GM12878 (cell line): ENCODE measurements around the gene IER5L. TPM values are rescaled to one million over a fixed set of nuclear protein-coding genes. Genes with fewer than 3 reads are reported as not detected.

Experiments
- ATF7 ChIP-seq: fragments of 450-650 bp; IDR thresholded peaks from 2 replicates; pipeline ENCODE4 v1.6.1; 2016; ENCODE audit warnings: low read depth, mild to moderate bottlenecking
- BCL11A ChIP-seq: IDR thresholded peaks from 2 replicates; pipeline ENCODE4 v1.6.1; 2011; ENCODE audit warnings: low read depth, low read length
- CEBPB ChIP-seq, 2 experiments: fragments of 150-350 bp in 1 of 2; IDR thresholded peaks; 2 replicates each; pipeline ENCODE4 v1.6.1; 2012 to 2014; ENCODE audit warnings: low read depth in 2 of 2, low read length in 2 of 2, borderline replicate concordance in 1 of 2, inconsistent platforms in 1 of 2
- CEBPZ ChIP-seq: fragments of 150-350 bp; IDR thresholded peaks from 2 replicates; pipeline ENCODE4 v1.6.1; 2016; ENCODE audit warnings: low read depth, low read length
- CHD4 ChIP-seq: fragments of 200-600 bp; sonication (generic); IDR thresholded peaks from 2 replicates; pipeline ENCODE4 v1.6.1; 2016; ENCODE audit warnings: mild to moderate bottlenecking
- FOXM1 ChIP-seq: IDR thresholded peaks from 2 replicates; pipeline ENCODE4 v1.6.1; 2012; ENCODE audit warnings: low read depth, mild to moderate bottlenecking, inconsistent platforms, low read length, moderate library complexity
- HDGF ChIP-seq: fragments of 450-650 bp; IDR thresholded peaks from 2 replicates; pipeline ENCODE4 v1.6.1; 2016; ENCODE audit warnings: antibody characterized with exemption
- IRF4 ChIP-seq: IDR thresholded peaks from 2 replicates; pipeline ENCODE4 v1.6.1; 2011; ENCODE audit warnings: low read depth, low read length
- JUNB ChIP-seq: IDR thresholded peaks from 2 replicates; pipeline ENCODE4 v1.6.1; 2016; ENCODE audit warnings: antibody characterized with exemption, mild to moderate bottlenecking
- KAT2A ChIP-seq: conservative IDR thresholded peaks from 2 replicates; pipeline ENCODE4 v1.6.1; 2011; ENCODE audit warnings: low read depth, low read length; ENCODE audit not compliant: control insufficient read depth
- NFYB ChIP-seq: IDR thresholded peaks from 2 replicates; pipeline ENCODE4 v1.6.1; 2011; ENCODE audit warnings: low read depth, mild to moderate bottlenecking, low read length, improper control_type of control experiment, moderate library complexity; ENCODE audit not compliant: insufficient read depth
- POLR2A ChIP-seq: IDR thresholded peaks from 2 replicates; pipeline ENCODE4 v1.6.1; 2011; ENCODE audit warnings: low read depth, mild to moderate bottlenecking, low read length
- RAD21 ChIP-seq: IDR thresholded peaks from 2 replicates; pipeline ENCODE4 v1.6.1; 2011; ENCODE audit warnings: mild to moderate bottlenecking, low read depth, low read length, moderate library complexity; ENCODE audit not compliant: insufficient read depth
- SREBF2 ChIP-seq: IDR thresholded peaks from 2 replicates; pipeline ENCODE4 v1.6.1; 2012; ENCODE audit warnings: mild to moderate bottlenecking, low read length
- SUPT20H ChIP-seq: IDR thresholded peaks from 2 replicates; pipeline ENCODE4 v1.6.1; 2011; ENCODE audit warnings: low read depth, mild to moderate bottlenecking, low read length, moderate library complexity, borderline replicate concordance; ENCODE audit not compliant: control insufficient read depth
- ZBTB11 ChIP-seq: fragments of 450-650 bp; formaldehyde crosslinking; IDR thresholded peaks from 2 replicates; pipeline ENCODE4 v1.5.0; 2022; ENCODE audit warnings: mild to moderate bottlenecking, missing genetic modification characterization
- ZZZ3 ChIP-seq: IDR thresholded peaks from 2 replicates; pipeline ENCODE4 v1.6.1; 2011; ENCODE audit warnings: low read depth; ENCODE audit not compliant: control insufficient read depth, insufficient read length
- polyA plus RNA-seq, 11 experiments: library from polyadenylated mRNA; depleted of rRNA in 4 of 11; unstranded in 6 of 11; stranded (reverse) in 5 of 11; fragments of >200 nt; fragmentation: Nextera tagmentation in 4 of 11; fragmentation: Illumina TruSeq in 1 of 11; extraction: Ambion mirVana in 4 of 11; extraction: Trizol in 1 of 11; gene quantifications; 1 replicate in 1 of 11; 2 replicates in 10 of 11; pipeline versions ENCODE4 v1.2.1 to v1.2.3, GENCODE V29; 2011 to 2016; ENCODE audit warnings: inconsistent platforms in 2 of 11, missing spikeins in 2 of 11, low read depth in 1 of 11
- total RNA-seq, 4 experiments: library from RNA; depleted of rRNA in 3 of 4; stranded (reverse); fragments of >200 nt in 3 of 4; fragmentation: Illumina TruSeq in 1 of 4; extraction: Trizol in 1 of 4; gene quantifications; 2 replicates each; pipeline versions ENCODE4 v1.2.1 to v1.2.3, GENCODE V29; 2013 to 2021
- TF ChIP-seq, protein P1 (sequence below): fragments of 450-650 bp; IDR thresholded peaks from 2 replicates; pipeline ENCODE4 v1.6.1; 2017; ENCODE audit warnings: antibody characterized with exemption, mild to moderate bottlenecking, moderate library complexity

Gene IER5L
- total and polyA plus RNA-seq, 10 of the 15 experiments (the other 5 are each of a cell fraction or from before 2014, with no cell fraction given): 0.04 to 1.4 (median 0.17) TPM

DNA sequence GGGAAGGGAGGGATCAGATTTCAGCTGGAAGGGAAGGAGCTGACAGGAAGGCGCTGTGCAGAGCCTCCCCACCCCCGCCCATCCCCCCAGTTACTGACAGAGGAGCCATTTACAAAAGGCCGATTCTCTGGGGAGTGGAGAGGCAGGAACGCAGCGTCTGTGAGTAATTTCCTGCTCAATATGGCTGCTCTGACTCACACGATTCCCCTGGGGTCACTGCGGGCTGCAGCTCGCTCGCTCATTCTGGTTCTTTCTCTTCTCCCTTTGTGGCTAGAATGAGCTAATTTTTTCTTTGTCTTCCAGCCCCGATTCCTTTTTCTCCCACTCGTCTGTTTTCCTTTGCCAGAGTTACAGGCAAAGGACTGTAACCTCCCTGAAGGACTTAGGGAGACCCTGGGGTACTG, 38.1 kb downstream of the IER5L start (continued):
- TF ChIP-seq NFYB: no peak
- no peak for TF ChIP-seq KAT2A
- no peak for TF ChIP-seq RAD21
- no peak for TF ChIP-seq ZBTB11 (CRISPR knock-in tag)
- TF ChIP-seq FOXM1: peak; percentile 87; the same call in 1 of the 2 replicates
- TF ChIP-seq CEBPZ: no peak
- TF ChIP-seq CHD4: no peak
- no peak for TF ChIP-seq SUPT20H
- peak; percentile 93 for TF ChIP-seq IRF4
- TF ChIP-seq ZZZ3: no peak
- TF ChIP-seq CEBPB (IDR thresholded peaks at IDR 0.05; ENCODE audit: borderline replicate concordance in 1 of 2, low read depth in 2 of 2, low read length in 2 of 2): no peak
- TF ChIP-seq POLR2A: peak; percentile 68; the same call in 1 of the 2 replicates
- peak; percentile 33; the same call in 1 of the 2 replicates for TF ChIP-seq HDGF
- peak; percentile 97 for TF ChIP-seq JUNB
- peak; percentile 99 for TF ChIP-seq BCL11A
- peak; percentile 97 for TF ChIP-seq ATF7
- TF ChIP-seq, protein P1, sequence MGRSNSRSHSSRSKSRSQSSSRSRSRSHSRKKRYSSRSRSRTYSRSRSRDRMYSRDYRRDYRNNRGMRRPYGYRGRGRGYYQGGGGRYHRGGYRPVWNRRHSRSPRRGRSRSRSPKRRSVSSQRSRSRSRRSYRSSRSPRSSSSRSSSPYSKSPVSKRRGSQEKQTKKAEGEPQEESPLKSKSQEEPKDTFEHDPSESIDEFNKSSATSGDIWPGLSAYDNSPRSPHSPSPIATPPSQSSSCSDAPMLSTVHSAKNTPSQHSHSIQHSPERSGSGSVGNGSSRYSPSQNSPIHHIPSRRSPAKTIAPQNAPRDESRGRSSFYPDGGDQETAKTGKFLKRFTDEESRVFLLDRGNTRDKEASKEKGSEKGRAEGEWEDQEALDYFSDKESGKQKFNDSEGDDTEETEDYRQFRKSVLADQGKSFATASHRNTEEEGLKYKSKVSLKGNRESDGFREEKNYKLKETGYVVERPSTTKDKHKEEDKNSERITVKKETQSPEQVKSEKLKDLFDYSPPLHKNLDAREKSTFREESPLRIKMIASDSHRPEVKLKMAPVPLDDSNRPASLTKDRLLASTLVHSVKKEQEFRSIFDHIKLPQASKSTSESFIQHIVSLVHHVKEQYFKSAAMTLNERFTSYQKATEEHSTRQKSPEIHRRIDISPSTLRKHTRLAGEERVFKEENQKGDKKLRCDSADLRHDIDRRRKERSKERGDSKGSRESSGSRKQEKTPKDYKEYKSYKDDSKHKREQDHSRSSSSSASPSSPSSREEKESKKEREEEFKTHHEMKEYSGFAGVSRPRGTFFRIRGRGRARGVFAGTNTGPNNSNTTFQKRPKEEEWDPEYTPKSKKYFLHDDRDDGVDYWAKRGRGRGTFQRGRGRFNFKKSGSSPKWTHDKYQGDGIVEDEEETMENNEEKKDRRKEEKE: no peak
- no peak for TF ChIP-seq SREBF2
